Adrenal gland (tissue), 12 donors: ENCODE data around the gene PKDREJ. TPM values are rescaled to one million over a fixed set of nuclear protein-coding genes. Genes with fewer than 3 reads are reported as not detected.

ENCODE experiments used
- DNase-seq, 7 donors: peaks; one replicate each; pipeline ENCODE4 v3.0.0-alpha.2; 2019 to 2020
- H3K27ac ChIP-seq, 5 donors: fragments of 200-600 bp; sonication (generic) in 4 of 5; 1 replicate in 3 of 5; 2 replicates in 2 of 5; pipeline versions ENCODE4 v1.5.1 to v1.8.0; 2016 to 2020; ENCODE audit warnings: mild to moderate bottlenecking in 1 of 5
- H3K27me3 ChIP-seq: fragments of 200-600 bp; 2 replicates; pipeline ENCODE4 v1.8.0; 2021
- H3K36me3 ChIP-seq, 2 donors: fragments of 200-600 bp; replicated peaks in 1 of 2; 1 replicate in 1 of 2; 2 replicates in 1 of 2; pipeline versions ENCODE4 v1.5.1 to v1.8.0; 2018 to 2022
- H3K4me1 ChIP-seq, 2 donors: fragments of 200-600 bp; replicated peaks in 1 of 2; 1 replicate in 1 of 2; 2 replicates in 1 of 2; pipeline versions ENCODE4 v1.5.1 to v1.8.0; 2018 to 2021
- H3K4me3 ChIP-seq, 4 donors: fragments of 200-600 bp; sonication (generic) in 3 of 4; one replicate each; pipeline ENCODE4 v1.5.1; 2016 to 2018
- H3K9me3 ChIP-seq, 3 donors: fragments of 200-600 bp; sonication (generic) in 1 of 3; replicated peaks in 1 of 3; 1 replicate in 2 of 3; 2 replicates in 1 of 3; pipeline versions ENCODE4 v1.5.1 to v1.8.0; 2016 to 2021
- POLR2A ChIP-seq, 2 donors: fragments of 450-650 bp; IDR thresholded peaks; one replicate each; pipeline ENCODE4 v1.6.1; 2017; ENCODE audit warnings: antibody characterized with exemption in 2 of 2, mild to moderate bottlenecking in 2 of 2, moderate library complexity in 1 of 2
- WGBS, 4 donors: extraction: QIAGEN DNeasy Blood & Tissue Kit in 2 of 4; methylation state at CpG; one replicate each; pipeline versions ENCODE4 v1.1.5 to v1.1.7; 2013 to 2017; 5-methylcytosine and 5-hydroxymethylcytosine counted together
- intact Hi-C, 2 donors: fragments of 100-400 bp; cut with DNase I; formaldehyde crosslinking; loops; one replicate each; pipeline versions ENCODE4 v1.14.1 to v1.15.0; 2022 to 2023
- polyA plus RNA-seq, 3 donors: library from polyadenylated mRNA; stranded (reverse); fragments of 200-250 nt in 2 of 3; fragments of 350-450 nt in 1 of 3; fragmentation: Illumina TruSeq in 1 of 3; extraction: RNeasy Lipid Tissue Mini Kit (QIAGEN cat#74804) in 1 of 3; gene quantifications; one replicate each; pipeline ENCODE4 v1.2.3, GENCODE V29; 2013 to 2014
- total RNA-seq, 9 donors: library from RNA; depleted of rRNA in 4 of 9; stranded (reverse); fragments of >200 nt in 4 of 9; fragments of 120-200 nt in 1 of 9; fragmentation: NEBNext Ultra II Directional in 1 of 9; extraction: Animal tissue kit (Norgen Biotek cat#: 25700) in 1 of 9; gene quantifications; one replicate each; pipeline versions ENCODE4 v1.1.0 to v1.2.4, GENCODE V29; 2013 to 2023
- TF ChIP-seq, protein P1 (sequence below), 6 experiments: fragments of 450-650 bp in 4 of 6; fragments of 200-600 bp in 2 of 6; sonication (generic) in 1 of 6; IDR thresholded peaks; 1 replicate in 5 of 6; 2 replicates in 1 of 6; pipeline versions ENCODE4 v1.5.1 to v1.8.0; 2016 to 2021; ENCODE audit warnings: antibody characterized with exemption in 6 of 6, mild to moderate bottlenecking in 2 of 6, moderate library complexity in 1 of 6
- donor health status: healthy with polysubstance abuse.
- donor health status: Bipolar disorder and iron deficiency.
- donor health status: DM: yes; HTN: yes; CAD: no.
- donor health status: DM: no; HTN: no; CAD: no.
- donor health status: DM: no; HTN: no; CAD: no.
- donor health status: DM: yes; HTN: yes; CAD: no.

Gene PKDREJ
- total and polyA plus RNA-seq, 12 donors: under 0.01 to 0.11 (median 0.05) TPM; not detected in 2

DNA sequence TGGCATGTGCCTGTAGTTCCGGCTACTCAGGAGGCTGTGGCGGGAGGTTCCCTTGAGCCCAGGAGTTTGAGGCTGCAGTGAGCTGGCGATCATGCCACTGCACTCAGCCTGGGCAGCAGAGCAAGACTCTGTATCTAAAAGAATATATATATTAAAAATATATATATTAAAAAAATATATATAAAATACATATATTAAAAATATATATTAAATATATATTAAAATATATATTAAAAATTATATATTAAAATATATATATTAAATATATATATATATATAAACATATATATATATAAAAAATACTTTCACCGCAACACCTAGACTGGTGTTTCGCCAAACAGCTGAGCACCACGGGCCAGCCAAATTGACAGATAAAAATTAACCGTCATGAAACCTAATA is 13.4 kb upstream of the PKDREJ start:
- Histone ChIP-seq H3K27ac (no peak overlapping the region), H3K27me3 (no peaks in the 10 kb centered on the region), H3K4me3 (no peak overlapping the region), H3K36me3 (peaks cover 0 to 93% of the 10 kb centered on the region in 2 donors), H3K9me3 (no peaks in the 10 kb centered on the region), H3K4me1 (no peaks in the 10 kb centered on the region)
- TF ChIP-seq POLR2A (IDR thresholded peaks at IDR 0.05): no peak
- TF ChIP-seq, protein P1, sequence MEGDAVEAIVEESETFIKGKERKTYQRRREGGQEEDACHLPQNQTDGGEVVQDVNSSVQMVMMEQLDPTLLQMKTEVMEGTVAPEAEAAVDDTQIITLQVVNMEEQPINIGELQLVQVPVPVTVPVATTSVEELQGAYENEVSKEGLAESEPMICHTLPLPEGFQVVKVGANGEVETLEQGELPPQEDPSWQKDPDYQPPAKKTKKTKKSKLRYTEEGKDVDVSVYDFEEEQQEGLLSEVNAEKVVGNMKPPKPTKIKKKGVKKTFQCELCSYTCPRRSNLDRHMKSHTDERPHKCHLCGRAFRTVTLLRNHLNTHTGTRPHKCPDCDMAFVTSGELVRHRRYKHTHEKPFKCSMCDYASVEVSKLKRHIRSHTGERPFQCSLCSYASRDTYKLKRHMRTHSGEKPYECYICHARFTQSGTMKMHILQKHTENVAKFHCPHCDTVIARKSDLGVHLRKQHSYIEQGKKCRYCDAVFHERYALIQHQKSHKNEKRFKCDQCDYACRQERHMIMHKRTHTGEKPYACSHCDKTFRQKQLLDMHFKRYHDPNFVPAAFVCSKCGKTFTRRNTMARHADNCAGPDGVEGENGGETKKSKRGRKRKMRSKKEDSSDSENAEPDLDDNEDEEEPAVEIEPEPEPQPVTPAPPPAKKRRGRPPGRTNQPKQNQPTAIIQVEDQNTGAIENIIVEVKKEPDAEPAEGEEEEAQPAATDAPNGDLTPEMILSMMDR (IDR thresholded peaks at IDR 0.05): no peak
- DNase-seq: peak in 1 of 7 donors; percentile 5
- intact Hi-C loops: no loop called here
- 92 to 99% (median 95%) methylated on average over 7 of the region's 7 CpGs for WGBS, 4 donors

DNA sequence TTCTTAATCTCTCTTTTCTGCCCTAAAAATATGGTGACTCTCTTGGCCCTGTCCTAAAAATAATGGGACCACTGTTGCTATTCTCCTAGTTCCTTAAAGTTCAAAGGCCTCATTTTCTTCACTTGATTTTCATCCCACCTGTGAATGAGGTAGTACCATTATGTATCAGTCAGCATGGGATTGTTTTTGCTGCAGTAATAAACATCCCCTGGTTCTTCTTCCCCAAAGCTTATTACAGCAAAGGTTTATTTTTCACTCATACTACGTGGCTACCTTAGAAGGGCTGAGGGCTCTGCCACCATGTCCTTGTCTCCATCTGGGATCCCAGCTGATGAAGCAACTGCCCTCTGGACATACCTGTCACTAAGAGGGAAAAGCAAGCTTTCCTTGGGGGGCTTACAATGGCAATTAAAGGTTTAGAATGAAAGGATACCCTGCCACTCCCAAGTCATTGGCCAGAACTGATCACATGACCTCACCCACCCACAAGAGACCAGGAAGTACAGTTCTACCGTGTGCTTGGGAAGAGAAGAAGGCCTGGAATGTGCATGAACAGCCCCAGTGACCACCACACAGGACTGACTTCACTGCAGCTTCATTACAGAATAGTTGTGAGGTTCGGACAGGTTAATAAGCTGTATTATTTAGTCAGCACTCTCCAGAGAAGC is 12.4 kb upstream of the PKDREJ start:
- Histone ChIP-seq H3K4me3 (no peak overlapping the region), H3K27ac (no peak overlapping the region), H3K27me3 (no peaks in the 10 kb centered on the region), H3K9me3 (no peaks in the 10 kb centered on the region), H3K36me3 (peaks cover 0 to 85% of the 10 kb centered on the region in 2 donors), H3K4me1 (no peaks in the 10 kb centered on the region)
- no peak for TF ChIP-seq POLR2A (IDR thresholded peaks at IDR 0.05)
- TF ChIP-seq, protein P1 (IDR thresholded peaks at IDR 0.05): no peak
- 71 to 81% (median 77%) methylated on average over 3 of the region's 3 CpGs for WGBS, 4 donors
- intact Hi-C loops: no loop called here
- DNase-seq: no peak

DNA sequence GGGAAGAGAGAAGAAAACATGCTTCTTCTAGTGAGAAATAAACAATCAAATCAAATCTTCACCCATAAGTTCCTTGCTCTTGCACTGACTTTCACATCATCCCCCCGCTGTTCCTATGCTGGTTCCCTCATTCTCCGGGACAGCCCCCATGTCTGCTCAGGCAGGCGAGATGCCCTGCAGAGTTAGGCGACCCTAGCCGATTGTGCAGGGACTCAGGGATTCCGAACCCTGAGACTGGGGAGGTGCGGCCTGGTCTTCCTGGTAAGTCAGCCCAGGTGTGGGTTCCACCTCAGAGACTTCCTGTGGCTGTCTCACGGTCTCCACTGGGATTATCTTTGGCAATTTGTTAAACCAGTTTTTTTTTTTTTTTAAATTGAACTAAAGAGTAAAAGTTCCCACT is 11.2 kb upstream of the PKDREJ start:
- peaks cover 1 to 3% of the 10 kb centered on the region in 2 donors for H3K4me1 ChIP-seq
- peaks cover 0 to 73% of the 10 kb centered on the region in 2 donors for H3K36me3 ChIP-seq
- H3K4me3 ChIP-seq: no peak overlapping the region
- TF ChIP-seq POLR2A (IDR thresholded peaks at IDR 0.05): no peak
- TF ChIP-seq, protein P1 (IDR thresholded peaks at IDR 0.05): no peak
- H3K27me3 ChIP-seq: no peaks in the 10 kb centered on the region
- H3K27ac ChIP-seq: no peak overlapping the region
- peak in 1 of 7 donors; percentile 9 for DNase-seq
- H3K9me3 ChIP-seq: no peaks in the 10 kb centered on the region
- intact Hi-C loops: no loop called here
- WGBS, 4 donors: 93 to 98% (median 96%) methylated on average over 8 of the region's 8 CpGs

DNA sequence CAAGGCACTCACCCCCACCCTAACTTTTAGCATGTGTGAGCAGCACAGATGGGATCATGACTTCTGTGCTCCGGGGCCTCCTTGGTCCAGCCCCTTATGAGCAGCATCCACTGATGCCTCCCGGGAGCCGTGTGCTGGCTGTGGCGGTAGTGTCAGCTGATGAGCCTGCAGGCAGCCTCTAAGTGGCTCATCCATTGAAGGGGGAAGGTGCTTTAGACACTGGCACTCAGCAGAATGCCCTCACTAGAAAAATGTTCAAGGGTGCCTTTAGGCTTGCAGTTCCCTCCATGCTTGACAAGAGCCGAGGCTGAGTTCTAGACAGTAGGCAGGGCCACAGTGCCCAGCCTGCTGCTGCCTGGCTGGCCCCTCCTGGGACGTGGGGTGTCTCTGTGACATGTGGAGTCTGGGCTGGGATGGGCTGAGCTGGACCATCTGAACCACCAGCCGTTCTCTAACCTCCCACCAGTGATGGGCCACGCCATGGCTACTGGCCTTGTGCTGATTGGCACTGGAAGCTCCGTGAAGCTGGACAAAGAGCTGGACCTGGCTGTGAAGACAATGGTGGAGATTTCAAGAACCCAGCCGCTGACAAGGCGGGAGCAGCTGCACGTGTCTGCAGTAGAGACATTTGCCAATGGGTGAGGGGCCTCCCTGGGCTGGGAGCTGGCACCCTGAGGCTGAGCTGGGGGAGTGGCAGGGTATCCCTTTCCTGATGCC is 10.4 kb upstream of the PKDREJ start:
- TF ChIP-seq, protein P1 (IDR thresholded peaks at IDR 0.05): no peak
- no peak for TF ChIP-seq POLR2A (IDR thresholded peaks at IDR 0.05)
- Histone ChIP-seq H3K4me1 (peaks cover 6 to 11% of the 10 kb centered on the region in 2 donors), H3K36me3 (peaks cover 0 to 65% of the 10 kb centered on the region in 2 donors), H3K27ac (no peak overlapping the region), H3K27me3 (no peaks in the 10 kb centered on the region), H3K9me3 (no peaks in the 10 kb centered on the region), H3K4me3 (no peak overlapping the region)
- peak in 1 of 7 donors; percentile 14 for DNase-seq
- 82 to 93% (median 91%) methylated on average over 3 to 12 of the region's 12 CpGs for WGBS, 4 donors
- intact Hi-C loops: no loop called here
